Peyer's patch (tissue), 4 donors: Measurements from ENCODE around the gene AKT3.

Experiments used
- CTCF ChIP-seq, 6 experiments: fragments of 450-650 bp in 4 of 6; fragments of 200-600 bp in 2 of 6; sonication (generic) in 1 of 6; IDR thresholded peaks; one replicate each; pipeline ENCODE4 v1.5.1; 2017 to 2019; ENCODE audit warnings: antibody characterized with exemption in 6 of 6, mild to moderate bottlenecking in 3 of 6, moderate library complexity in 1 of 6
- POLR2A ChIP-seq, 2 donors: fragments of 450-650 bp; IDR thresholded peaks; one replicate each; pipeline ENCODE4 v1.5.1; 2017; ENCODE audit warnings: antibody characterized with exemption in 2 of 2, mild to moderate bottlenecking in 2 of 2, moderate library complexity in 2 of 2

- TF ChIP-seq CTCF (IDR thresholded peaks at IDR 0.05) (no peak), POLR2A (IDR thresholded peaks at IDR 0.05) (no peak)
These were observed 103.3 kb downstream of the AKT3 start for GRCh38 chr1:243746751-243747150.
